Prostate gland (tissue), 2 donors: ENCODE results near the gene MANF.

ENCODE experiments used
- CTCF ChIP-seq, 4 experiments: fragments of 200-600 bp in 2 of 4; fragments of 450-650 bp in 2 of 4; sonication (generic) in 2 of 4; IDR thresholded peaks; 1 replicate in 3 of 4; 2 replicates in 1 of 4; pipeline ENCODE4 v1.5.1; 2016 to 2019; ENCODE audit warnings: antibody characterized with exemption in 4 of 4, mild to moderate bottlenecking in 2 of 4, moderate library complexity in 2 of 4
- POLR2A ChIP-seq: fragments of 450-650 bp; IDR thresholded peaks from one replicate; pipeline ENCODE4 v1.6.1; 2016; ENCODE audit warnings: antibody characterized with exemption, mild to moderate bottlenecking
- POLR2AphosphoS5 ChIP-seq: sonication (generic); formaldehyde crosslinking; IDR thresholded peaks from one replicate; pipeline ENCODE4 v1.6.1; 2017; ENCODE audit warnings: antibody characterized with exemption

- TF ChIP-seq POLR2AphosphoS5, result no peak
- TF ChIP-seq CTCF (IDR thresholded peaks at IDR 0.05), result no peak
- TF ChIP-seq POLR2A, result no peak
Observed at GRCh38 chr3:51396401-51396800, 11.3 kb downstream of the MANF start.
